Neuronal stem cell (in vitro differentiated cells): ENCODE results near the gene LTA. TPM values are rescaled to one million over a fixed set of nuclear protein-coding genes. Genes with fewer than 3 reads are reported as not detected.
A peak's percentile ranks its signal among the peaks of the same experiment; 100 is the strongest.

Experiments
- DNase-seq: peaks from one replicate; pipeline ENCODE4 v3.0.0-alpha.2; 2013; ENCODE audit warnings: low spot score
- H2AFZ ChIP-seq: one replicate; pipeline ENCODE4 v1.6.1; 2013; ENCODE audit warnings: mild to moderate bottlenecking, low read length, inconsistent platforms
- H2AK5ac ChIP-seq: 2 replicates; pipeline ENCODE4 v1.6.1; 2013; ENCODE audit warnings: low read depth, mild to moderate bottlenecking, inconsistent platforms, low read length, moderate library complexity, mixed read lengths
- H2BK120ac ChIP-seq: 2 replicates; pipeline ENCODE4 v1.6.1; 2013; ENCODE audit warnings: low read depth, mild to moderate bottlenecking, inconsistent platforms, low read length, moderate library complexity, mixed read lengths
- H2BK12ac ChIP-seq: one replicate; pipeline ENCODE4 v1.6.1; 2013; ENCODE audit warnings: low read length, inconsistent platforms
- H2BK15ac ChIP-seq: 2 replicates; pipeline ENCODE4 v1.6.1; 2013; ENCODE audit warnings: mild to moderate bottlenecking, low read length, inconsistent platforms, mixed read lengths
- H2BK5ac ChIP-seq: one replicate; pipeline ENCODE4 v1.6.1; 2013; ENCODE audit warnings: inconsistent platforms, mild to moderate bottlenecking, low read length, moderate library complexity
- H3K14ac ChIP-seq: one replicate; pipeline ENCODE4 v1.6.1; 2013; ENCODE audit warnings: low read length, inconsistent platforms
- H3K18ac ChIP-seq: 2 replicates; pipeline ENCODE4 v1.6.1; 2013; ENCODE audit warnings: low read length, inconsistent platforms
- H3K23ac ChIP-seq: 2 replicates; pipeline ENCODE4 v1.6.1; 2013; ENCODE audit warnings: low read depth, mild to moderate bottlenecking, mixed read lengths, low read length, inconsistent platforms; ENCODE audit not compliant: poor library complexity
- H3K27ac ChIP-seq: replicated peaks from 3 replicates; pipeline ENCODE4 v1.5.1; 2013; ENCODE audit warnings: low read length, inconsistent platforms
- H3K27me3 ChIP-seq, 3 experiments: 2 replicates each; pipeline ENCODE4 v1.6.1; 2013; ENCODE audit warnings: low read length in 3 of 3, mild to moderate bottlenecking in 2 of 3, inconsistent platforms in 1 of 3, low read depth in 1 of 3, mixed read lengths in 1 of 3, moderate library complexity in 1 of 3; ENCODE audit not compliant: control insufficient read depth in 3 of 3, insufficient read depth in 3 of 3
- H3K36me3 ChIP-seq, 2 donors: replicated peaks in 1 of 2; 2 replicates each; pipeline ENCODE4 v1.6.1; 2013; ENCODE audit warnings: low read length in 2 of 2; ENCODE audit not compliant: control insufficient read depth in 2 of 2, insufficient read depth in 2 of 2
- H3K4ac ChIP-seq: 2 replicates; pipeline ENCODE4 v1.6.1; 2013; ENCODE audit warnings: inconsistent platforms, mild to moderate bottlenecking, low read length, moderate library complexity
- H3K4me1 ChIP-seq, 2 donors: 1 replicate in 1 of 2; 2 replicates in 1 of 2; pipeline ENCODE4 v1.6.1; 2013; ENCODE audit warnings: low read length in 2 of 2, low read depth in 1 of 2; ENCODE audit not compliant: control insufficient read depth in 2 of 2, insufficient read depth in 1 of 2
- H3K4me2 ChIP-seq: one replicate; pipeline ENCODE4 v1.6.1; 2013; ENCODE audit warnings: mild to moderate bottlenecking, low read length, inconsistent platforms; ENCODE audit not compliant: insufficient read depth, poor library complexity, severe bottlenecking
- H3K4me3 ChIP-seq, 2 donors: 2 replicates each; pipeline ENCODE4 v1.5.1; 2013; ENCODE audit warnings: low read length in 2 of 2, mild to moderate bottlenecking in 2 of 2, inconsistent platforms in 1 of 2, moderate library complexity in 1 of 2
- H3K79me1 ChIP-seq: one replicate; pipeline ENCODE4 v1.6.1; 2013; ENCODE audit warnings: low read depth, mild to moderate bottlenecking, inconsistent platforms, low read length, moderate library complexity
- H3K9ac ChIP-seq: one replicate; pipeline ENCODE4 v1.6.1; 2013; ENCODE audit warnings: mild to moderate bottlenecking, low read depth, low read length, inconsistent platforms; ENCODE audit not compliant: poor library complexity
- H3K9me3 ChIP-seq, 2 donors: replicated peaks in 1 of 2; 2 replicates each; pipeline versions ENCODE3 to v1.6.1; 2013; ENCODE audit warnings: low read length in 2 of 2, mild to moderate bottlenecking in 2 of 2, inconsistent platforms in 1 of 2, low read depth in 1 of 2, mixed read lengths in 1 of 2, moderate library complexity in 1 of 2; ENCODE audit not compliant: control insufficient read depth in 2 of 2, insufficient read depth in 1 of 2
- H4K8ac ChIP-seq: one replicate; pipeline ENCODE4 v1.6.1; 2013; ENCODE audit warnings: low read depth, mild to moderate bottlenecking, inconsistent platforms, low read length, moderate library complexity
- H4K91ac ChIP-seq: one replicate; pipeline ENCODE4 v1.6.1; 2013; ENCODE audit warnings: low read length, low read depth, mild to moderate bottlenecking, inconsistent platforms; ENCODE audit not compliant: poor library complexity
- WGBS, 2 donors: extraction: QIAGEN DNeasy Blood & Tissue Kit; methylation state at CpG; one replicate each; pipeline ENCODE4 v1.1.7; 2013; ENCODE audit warnings: missing lambda C conversion rate in 2 of 2, mixed read lengths in 1 of 2; ENCODE audit not compliant: insufficient read length in 2 of 2, insufficient replicate concordance in 1 of 2; ENCODE audit errors: extremely low coverage in 2 of 2; 5-methylcytosine and 5-hydroxymethylcytosine counted together
- polyA plus RNA-seq, 2 experiments: library from polyadenylated mRNA; stranded (reverse); fragments of 200-250 nt; gene quantifications; one replicate each; pipeline ENCODE4 v1.2.3, GENCODE V29; 2013

The LTA gene
- 0.07 TPM for polyA plus RNA-seq (2013, experiment 1 of 2)
- 0.07 TPM for polyA plus RNA-seq (2013, experiment 2 of 2)

GRCh38 chr6:31572041-31572911 is at the start of gene LTA:
Gene LTA (plus strand): TSS chr6:31572289. CDS start chr6:31572743, 454 bp downstream.
- Histone ChIP-seq H3K4me2 (no peak within 1 kb of the TSS), H4K8ac (no peak within 1 kb of the TSS), H2BK5ac (no peak within 1 kb of the TSS), H3K27ac (no peak within 1 kb of the TSS), H3K4me1 (peaks cover 2 to 13% of the 10 kb centered on the region in 2 donors), H2AFZ (no peak within 1 kb of the TSS), H2AK5ac (peak within 1 kb of the TSS; percentile 64), H3K23ac (no peak within 1 kb of the TSS), H3K9me3 (no peaks in the 10 kb centered on the region), H3K79me1 (no peaks in the 10 kb centered on the region), H2BK12ac (no peak within 1 kb of the TSS), H3K9ac (no peak within 1 kb of the TSS), H2BK15ac (no peak within 1 kb of the TSS), H3K4ac (no peak within 1 kb of the TSS), H3K36me3 (no peaks in the 10 kb centered on the region), H4K91ac (no peak within 1 kb of the TSS), H3K18ac (no peak within 1 kb of the TSS), H3K14ac (no peak within 1 kb of the TSS), H3K27me3 (peaks cover 0 to 27% (median 0%) of the 10 kb centered on the region in 3 experiments), H2BK120ac (no peak within 1 kb of the TSS), H3K4me3 (no peak within 1 kb of the TSS)
- no CpG with 5 or more reads among the region's 27 CpGs for WGBS, 2 donors
- DNase-seq, result no peak

- H3K4ac ChIP-seq, result no peak overlapping the region
- DNase-seq, result no peak
- no peak overlapping the region for H3K27ac ChIP-seq
- H3K9me3 ChIP-seq, result peaks cover 0 to 2% of the 10 kb centered on the region in 2 donors
- H2BK12ac ChIP-seq, result no peak overlapping the region
- H3K14ac ChIP-seq, result no peak overlapping the region
- no peak overlapping the region for H4K91ac ChIP-seq
- no peak overlapping the region for H3K4me3 ChIP-seq
- H3K4me2 ChIP-seq, result no peak overlapping the region
- H3K79me1 ChIP-seq, result no peaks in the 10 kb centered on the region
- H2AK5ac ChIP-seq, result no peak overlapping the region
- no peak overlapping the region for H2AFZ ChIP-seq
- no peak overlapping the region for H3K18ac ChIP-seq
- no peak overlapping the region for H4K8ac ChIP-seq
- H3K27me3 ChIP-seq, result no peaks in the 10 kb centered on the region
- no peak overlapping the region for H2BK120ac ChIP-seq
- H3K4me1 ChIP-seq, result peaks cover 0 to 2% of the 10 kb centered on the region in 2 donors
- no peak overlapping the region for H3K9ac ChIP-seq
- H3K23ac ChIP-seq, result no peak overlapping the region
- no peak overlapping the region for H2BK15ac ChIP-seq
- peaks cover 7 to 13% of the 10 kb centered on the region in 2 donors for H3K36me3 ChIP-seq
- WGBS, 2 donors, result no CpG with 5 or more reads among the region's 8 CpGs
- H2BK5ac ChIP-seq, result no peak overlapping the region
These were observed 46.5 kb upstream of the LTA start for GRCh38 chr6:31525553-31525931.

GRCh38 chr6:31525932-31526591 is 46.0 kb upstream of the LTA start:
- no peak overlapping the region for H3K23ac ChIP-seq
- no peak overlapping the region for H3K18ac ChIP-seq
- H3K79me1 ChIP-seq, result no peaks in the 10 kb centered on the region
- no peak overlapping the region for H4K8ac ChIP-seq
- H3K36me3 ChIP-seq, result peaks cover 12 to 18% of the 10 kb centered on the region in 2 donors
- H4K91ac ChIP-seq, result no peak overlapping the region
- H2AK5ac ChIP-seq, result no peak overlapping the region
- H3K4me1 ChIP-seq, result peaks cover 0 to 2% of the 10 kb centered on the region in 2 donors
- no peak overlapping the region for H3K4me3 ChIP-seq
- H3K27me3 ChIP-seq, result no peaks in the 10 kb centered on the region
- no peak overlapping the region for H2BK5ac ChIP-seq
- H2BK15ac ChIP-seq, result no peak overlapping the region
- no peak overlapping the region for H3K9ac ChIP-seq
- DNase-seq, result no peak
- H2BK120ac ChIP-seq, result no peak overlapping the region
- H3K27ac ChIP-seq, result no peak overlapping the region
- H2BK12ac ChIP-seq, result no peak overlapping the region
- WGBS, 2 donors, result no CpG with 5 or more reads among the region's 4 CpGs
- no peak overlapping the region for H2AFZ ChIP-seq
- no peak overlapping the region for H3K14ac ChIP-seq
- H3K4ac ChIP-seq, result no peak overlapping the region
- H3K9me3 ChIP-seq, result peaks cover 0 to 2% of the 10 kb centered on the region in 2 donors
- no peak overlapping the region for H3K4me2 ChIP-seq

GRCh38 chr6:31528307-31528777 is 43.7 kb upstream of the LTA start:
- no peak overlapping the region for H2BK15ac ChIP-seq
- H3K4me1 ChIP-seq, result peaks cover 0 to 2% of the 10 kb centered on the region in 2 donors
- no peak overlapping the region for H2BK12ac ChIP-seq
- no peak for DNase-seq
- H3K27ac ChIP-seq, result peak overlapping the region; percentile 0
- no peak overlapping the region for H3K23ac ChIP-seq
- no peaks in the 10 kb centered on the region for H3K27me3 ChIP-seq
- H2AFZ ChIP-seq, result no peak overlapping the region
- no peak overlapping the region for H2AK5ac ChIP-seq
- H3K14ac ChIP-seq, result no peak overlapping the region
- H3K9me3 ChIP-seq, result peaks cover 0 to 2% of the 10 kb centered on the region in 2 donors
- no peak overlapping the region for H4K91ac ChIP-seq
- no peak overlapping the region for H3K4me2 ChIP-seq
- H3K4ac ChIP-seq, result no peak overlapping the region
- H3K18ac ChIP-seq, result no peak overlapping the region
- WGBS, 2 donors, result no CpG with 5 or more reads among the region's 4 CpGs
- no peak overlapping the region for H2BK5ac ChIP-seq
- H3K4me3 ChIP-seq, result no peak overlapping the region
- no peak overlapping the region for H3K9ac ChIP-seq
- H3K79me1 ChIP-seq, result no peaks in the 10 kb centered on the region
- no peak overlapping the region for H2BK120ac ChIP-seq
- peaks cover 28 to 41% of the 10 kb centered on the region in 2 donors for H3K36me3 ChIP-seq
- no peak overlapping the region for H4K8ac ChIP-seq
